GM20000 (cell line): ENCODE measurements around the gene MT1A.

Experiments
- DNase-seq: peaks from one replicate; pipeline ENCODE4 v3.0.0; 2012; ENCODE audit warnings: low spot score
- CTCF ChIP-seq: IDR thresholded peaks from 2 replicates; pipeline ENCODE4 v1.5.1; 2012; ENCODE audit warnings: mild to moderate bottlenecking, control low read depth; ENCODE audit errors: extremely low read depth, missing control alignments

Gene MT1A

GRCh38 chr16:56681939-56682702 lies 43.7 kb downstream of the MT1A start, which contains the start of gene MT1X:
MT1X (plus strand) TSS chr16:56682470; CDS start chr16:56682541, 71 bp downstream.
- no peak for TF ChIP-seq CTCF
- peak; percentile 88 for DNase-seq

- no peak for TF ChIP-seq CTCF
- DNase-seq, result no peak
Observed at GRCh38 chr16:56682703-56683397, 44.4 kb downstream of the MT1A start.

- TF ChIP-seq CTCF, result no peak
- no peak for DNase-seq
Observed at GRCh38 chr16:56683424-56684172, 45.1 kb downstream of the MT1A start.

GRCh38 chr16:56684256-56684925 lies 45.9 kb downstream of the MT1A start:
- DNase-seq, result no peak
- TF ChIP-seq CTCF, result no peak

GRCh38 chr16:56684926-56685590 lies 46.6 kb downstream of the MT1A start:
- no peak for TF ChIP-seq CTCF
- DNase-seq, result no peak

GRCh38 chr16:56686758-56687157 lies 48.3 kb downstream of the MT1A start:
- no peak for DNase-seq
- TF ChIP-seq CTCF, result no peak
